Astrocyte of the cerebellum (primary cell): Measurements from ENCODE around the gene OLIG1.

Experiments used
- DNase-seq: peaks from one replicate; pipeline ENCODE4 v3.0.0-alpha.2; 2011; ENCODE audit warnings: low read depth
- H3K4me3 ChIP-seq: 2 replicates; pipeline ENCODE4 v1.5.1; 2011; ENCODE audit warnings: mild to moderate bottlenecking, low read depth, low read length, moderate library complexity
- in situ Hi-C: cut with HindIII; loops from 2 replicates; pipeline ENCODE4 v1.10.0; 2017; ENCODE audit warnings: low sequenced_read_pairs
- TF ChIP-seq, protein P1 (sequence below): IDR thresholded peaks from 2 replicates; pipeline ENCODE4 v1.5.1; 2012; ENCODE audit warnings: low read length, low read depth, moderate library complexity, mild to moderate bottlenecking; ENCODE audit errors: missing control alignments

The OLIG1 gene

DNA sequence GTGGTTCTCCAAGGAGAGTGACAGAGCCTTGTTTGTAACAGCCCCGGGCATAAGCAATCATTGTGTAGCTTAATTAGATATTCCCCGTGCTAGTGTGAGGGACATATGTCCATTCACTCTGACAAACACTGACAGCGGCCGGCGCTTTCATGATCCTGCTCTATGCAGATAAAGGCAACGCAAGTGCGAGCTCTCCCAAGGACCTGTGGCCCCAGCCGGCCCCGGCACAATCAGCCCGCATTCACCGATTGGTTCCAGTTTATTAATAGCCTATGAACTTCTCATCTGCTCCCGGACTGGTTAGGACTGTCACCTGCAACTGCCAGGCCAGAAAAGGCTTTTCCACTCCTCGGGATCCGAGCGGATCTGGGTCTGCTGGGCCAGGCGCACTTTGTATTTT is 18.0 kb upstream of the OLIG1 start:
- H3K4me3 ChIP-seq, result no peak overlapping the region
- no peak for DNase-seq
- TF ChIP-seq, protein P1, sequence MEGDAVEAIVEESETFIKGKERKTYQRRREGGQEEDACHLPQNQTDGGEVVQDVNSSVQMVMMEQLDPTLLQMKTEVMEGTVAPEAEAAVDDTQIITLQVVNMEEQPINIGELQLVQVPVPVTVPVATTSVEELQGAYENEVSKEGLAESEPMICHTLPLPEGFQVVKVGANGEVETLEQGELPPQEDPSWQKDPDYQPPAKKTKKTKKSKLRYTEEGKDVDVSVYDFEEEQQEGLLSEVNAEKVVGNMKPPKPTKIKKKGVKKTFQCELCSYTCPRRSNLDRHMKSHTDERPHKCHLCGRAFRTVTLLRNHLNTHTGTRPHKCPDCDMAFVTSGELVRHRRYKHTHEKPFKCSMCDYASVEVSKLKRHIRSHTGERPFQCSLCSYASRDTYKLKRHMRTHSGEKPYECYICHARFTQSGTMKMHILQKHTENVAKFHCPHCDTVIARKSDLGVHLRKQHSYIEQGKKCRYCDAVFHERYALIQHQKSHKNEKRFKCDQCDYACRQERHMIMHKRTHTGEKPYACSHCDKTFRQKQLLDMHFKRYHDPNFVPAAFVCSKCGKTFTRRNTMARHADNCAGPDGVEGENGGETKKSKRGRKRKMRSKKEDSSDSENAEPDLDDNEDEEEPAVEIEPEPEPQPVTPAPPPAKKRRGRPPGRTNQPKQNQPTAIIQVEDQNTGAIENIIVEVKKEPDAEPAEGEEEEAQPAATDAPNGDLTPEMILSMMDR, result no peak
- in situ Hi-C loops, result no loop called here

DNA sequence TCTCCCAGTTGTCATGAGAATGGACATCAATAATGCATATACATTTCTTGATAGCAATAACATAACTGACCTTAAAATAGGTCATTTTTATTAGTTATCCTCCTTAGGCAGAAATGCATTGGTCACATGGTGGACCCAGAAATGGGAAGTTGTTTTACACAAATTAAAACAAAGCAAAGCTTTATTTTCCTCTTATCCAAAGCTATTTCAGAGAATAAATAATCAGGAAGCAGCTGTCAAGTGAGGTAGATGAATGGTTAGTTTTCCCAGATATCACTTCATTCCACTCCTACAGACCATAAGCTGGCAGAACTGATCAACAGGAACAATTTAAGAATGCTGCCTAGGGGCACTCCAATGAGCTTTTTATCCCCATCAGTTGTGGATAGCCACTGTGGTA is 16.0 kb upstream of the OLIG1 start:
- TF ChIP-seq, protein P1, result no peak
- DNase-seq, result no peak
- no peak overlapping the region for H3K4me3 ChIP-seq
- in situ Hi-C loops, result no loop called here

DNA sequence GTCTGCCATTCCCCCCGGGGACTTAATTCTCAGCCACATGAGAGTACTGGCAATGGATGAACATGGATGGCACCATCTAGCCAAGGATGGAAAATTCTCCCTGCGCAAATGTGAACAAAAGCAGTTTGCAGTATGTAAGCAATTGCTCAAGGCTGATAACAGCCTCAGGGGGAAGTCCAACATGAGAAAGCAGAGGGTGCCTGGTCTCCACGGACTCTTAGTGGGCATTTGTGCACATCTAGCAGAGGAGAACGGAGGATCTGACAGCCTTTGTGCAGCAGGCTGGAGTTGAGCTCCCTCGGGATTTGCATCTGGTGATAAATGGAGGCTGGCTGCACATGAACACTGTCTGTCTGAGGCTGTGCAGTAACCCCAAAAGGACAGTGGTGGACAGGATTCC is 13.9 kb upstream of the OLIG1 start:
- in situ Hi-C loops, result no loop called here
- no peak for DNase-seq
- H3K4me3 ChIP-seq, result no peak overlapping the region
- TF ChIP-seq, protein P1, result no peak

DNA sequence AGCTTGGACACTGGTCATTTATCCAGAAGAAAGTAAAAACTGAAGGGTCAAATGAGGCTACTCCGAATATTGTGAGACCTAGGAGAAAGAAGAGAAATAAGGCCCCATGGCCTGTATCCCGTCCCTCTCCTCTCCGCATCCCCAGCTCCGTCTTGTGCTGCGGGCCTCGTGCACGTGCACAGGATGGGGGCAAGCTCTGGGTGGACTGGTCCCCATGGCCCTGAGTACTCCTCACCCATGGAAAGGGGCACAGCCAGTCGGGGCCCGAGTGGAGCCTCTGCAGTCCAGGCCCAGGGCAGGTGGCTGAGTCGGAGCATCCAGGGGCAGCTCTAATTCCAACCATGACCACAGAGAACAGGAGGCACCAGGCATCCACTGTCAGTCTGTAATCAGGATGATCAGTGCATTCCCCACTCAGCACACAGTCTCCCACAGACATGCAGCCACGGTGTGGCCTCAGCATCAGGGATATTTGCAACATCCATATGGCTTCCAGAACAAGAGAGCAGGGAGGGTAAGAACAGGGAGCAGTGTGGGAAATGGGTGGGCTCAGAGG is 12.5 kb upstream of the OLIG1 start:
- in situ Hi-C loops, result no loop called here
- H3K4me3 ChIP-seq, result no peak overlapping the region
- DNase-seq, result no peak
- TF ChIP-seq, protein P1, result no peak

DNA sequence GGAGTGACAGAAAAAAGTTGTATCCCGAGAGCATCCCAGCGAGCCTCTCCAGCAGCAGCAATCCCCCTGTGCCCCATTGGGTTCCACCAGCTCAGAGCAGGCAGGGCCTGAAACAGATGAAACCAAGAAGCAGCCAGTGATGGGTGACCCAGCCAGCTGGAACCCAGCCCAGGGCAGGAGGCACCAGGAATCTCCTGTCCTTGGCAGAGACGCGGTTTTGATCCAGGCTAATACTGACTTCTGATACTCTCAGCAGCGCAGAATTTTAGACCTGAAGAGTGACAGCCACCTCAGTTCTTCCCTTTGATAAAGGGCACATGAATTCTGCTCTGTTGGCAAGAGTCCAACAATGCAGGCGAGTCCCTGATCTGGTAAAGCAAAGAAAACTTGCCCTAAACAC is 11.4 kb upstream of the OLIG1 start:
- no peak overlapping the region for H3K4me3 ChIP-seq
- no peak for DNase-seq
- TF ChIP-seq, protein P1, result no peak
- in situ Hi-C loops, result no loop called here

DNA sequence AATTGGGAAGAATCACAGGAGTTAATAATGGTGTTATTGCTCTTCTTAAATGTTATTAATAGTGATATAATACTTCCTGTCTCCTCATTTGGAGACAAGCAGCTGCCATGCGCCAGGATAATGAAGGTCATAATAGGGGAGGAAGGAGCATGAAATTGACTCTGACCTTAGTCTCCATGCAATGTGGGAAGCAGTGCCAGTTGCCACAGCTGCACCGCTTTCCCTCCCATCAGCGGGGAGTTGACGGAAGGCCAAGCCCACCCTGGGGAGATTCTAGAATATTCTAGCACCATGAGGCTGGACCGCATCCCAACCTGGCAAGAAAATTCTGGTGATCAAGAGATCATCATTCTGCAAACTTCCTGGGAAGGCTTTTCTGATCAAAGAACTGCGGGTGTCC is 11.0 kb upstream of the OLIG1 start:
- in situ Hi-C loops, result no loop called here
- no peak overlapping the region for H3K4me3 ChIP-seq
- TF ChIP-seq, protein P1, result no peak
- no peak for DNase-seq
